Tibial nerve (tissue), 4 donors: ENCODE results near the gene AHCTF1. TPM values are rescaled to one million over a fixed set of nuclear protein-coding genes. Genes with fewer than 3 reads are reported as not detected.

Source experiments
- DNase-seq, 2 donors: peaks; one replicate each; pipeline ENCODE4 v3.0.0-alpha.2; 2019; ENCODE audit warnings: low spot score in 2 of 2
- H3K27ac ChIP-seq, 4 donors: fragments of 200-600 bp; sonication (generic) in 3 of 4; one replicate each; pipeline ENCODE4 v1.5.1; 2017 to 2019; ENCODE audit warnings: mild to moderate bottlenecking in 1 of 4
- H3K27me3 ChIP-seq, 2 donors: fragments of 200-600 bp; sonication (generic) in 1 of 2; one replicate each; pipeline versions ENCODE4 v1.5.1 to v1.6.0; 2017 to 2019
- H3K36me3 ChIP-seq, 3 donors: fragments of 200-600 bp; sonication (generic); one replicate each; pipeline ENCODE4 v1.5.1; 2018 to 2019
- H3K4me1 ChIP-seq, 4 donors: fragments of 200-600 bp; sonication (generic) in 3 of 4; one replicate each; pipeline ENCODE4 v1.5.1; 2017 to 2019
- H3K4me3 ChIP-seq, 4 donors: fragments of 200-600 bp; sonication (generic) in 3 of 4; one replicate each; pipeline ENCODE4 v1.5.1; 2017 to 2019; ENCODE audit warnings: mild to moderate bottlenecking in 1 of 4, moderate library complexity in 1 of 4
- H3K9me3 ChIP-seq, 4 donors: fragments of 200-600 bp; sonication (generic) in 3 of 4; one replicate each; pipeline ENCODE4 v1.5.1; 2017 to 2019
- CTCF ChIP-seq, 5 experiments: fragments of 200-600 bp in 3 of 5; fragments of 450-650 bp in 2 of 5; sonication (generic) in 3 of 5; IDR thresholded peaks; one replicate each; pipeline ENCODE4 v1.5.1; 2016 to 2019; ENCODE audit warnings: antibody characterized with exemption in 5 of 5, mild to moderate bottlenecking in 3 of 5, moderate library complexity in 2 of 5
- EP300 ChIP-seq, 2 donors: sonication (generic); formaldehyde crosslinking; IDR thresholded peaks; one replicate each; pipeline ENCODE4 v1.6.1; 2017; ENCODE audit warnings: antibody characterized with exemption in 2 of 2, mild to moderate bottlenecking in 1 of 2
- POLR2A ChIP-seq, 2 donors: fragments of 450-650 bp; IDR thresholded peaks; one replicate each; pipeline ENCODE4 v1.6.1; 2017; ENCODE audit warnings: antibody characterized with exemption in 2 of 2, mild to moderate bottlenecking in 2 of 2, moderate library complexity in 2 of 2
- WGBS, 2 donors: methylation state at CpG; one replicate each; pipeline ENCODE4 v1.1.5; 2018; 5-methylcytosine and 5-hydroxymethylcytosine counted together
- total RNA-seq, 4 donors: library from RNA; depleted of rRNA; stranded (reverse); fragments of >200 nt; gene quantifications; one replicate each; pipeline ENCODE4 v1.1.0, GENCODE V29; 2016

AHCTF1 gene
- total RNA-seq, 4 donors from 2014 or later, result 41.2 to 67.1 (median 45.6) TPM

GRCh38 chr1:246795906-246796694 lies 135.6 kb downstream of the AHCTF1 start:
- no peaks in the 10 kb centered on the region for H3K36me3 ChIP-seq
- peaks cover 0 to 8% (median 0%) of the 10 kb centered on the region in 4 donors for H3K4me1 ChIP-seq
- no peak overlapping the region for H3K4me3 ChIP-seq
- peaks cover 0 to 21% of the 10 kb centered on the region in 2 donors for H3K27me3 ChIP-seq
- no peak for DNase-seq
- no peaks in the 10 kb centered on the region for H3K9me3 ChIP-seq
- 90 to 91% methylated on average over 30 of the region's 30 CpGs for WGBS, 2 donors
- H3K27ac ChIP-seq, result no peak overlapping the region
- no peak for TF ChIP-seq CTCF (IDR thresholded peaks at IDR 0.05)
- no peak for TF ChIP-seq POLR2A (IDR thresholded peaks at IDR 0.05)
- no peak for TF ChIP-seq EP300 (IDR thresholded peaks at IDR 0.05)

- Histone ChIP-seq H3K4me3 (no peak overlapping the region), H3K9me3 (no peaks in the 10 kb centered on the region), H3K27ac (no peak overlapping the region), H3K36me3 (no peaks in the 10 kb centered on the region), H3K4me1 (peaks cover 0 to 8% (median 0%) of the 10 kb centered on the region in 4 donors), H3K27me3 (peaks cover 0 to 30% of the 10 kb centered on the region in 2 donors)
- no peak for TF ChIP-seq POLR2A (IDR thresholded peaks at IDR 0.05)
- TF ChIP-seq CTCF (IDR thresholded peaks at IDR 0.05), result no peak
- no peak for TF ChIP-seq EP300 (IDR thresholded peaks at IDR 0.05)
- WGBS, 2 donors, result 67 to 71% methylated on average over 20 to 27 of the region's 27 CpGs
- no peak for DNase-seq
Observed at GRCh38 chr1:246794828-246795671, 136.7 kb downstream of the AHCTF1 start.

GRCh38 chr1:246794048-246794827 lies 137.5 kb downstream of the AHCTF1 start:
- H3K4me1 ChIP-seq, result peaks cover 0 to 14% (median under 1%) of the 10 kb centered on the region in 4 donors
- 28 to 29% methylated on average over 17 of the region's 18 CpGs for WGBS, 2 donors
- no peaks in the 10 kb centered on the region for H3K36me3 ChIP-seq
- H3K9me3 ChIP-seq, result no peaks in the 10 kb centered on the region
- TF ChIP-seq EP300 (IDR thresholded peaks at IDR 0.05) (no peak), CTCF (IDR thresholded peaks at IDR 0.05) (no peak), POLR2A (IDR thresholded peaks at IDR 0.05) (no peak)
- H3K27ac ChIP-seq, result no peak overlapping the region
- H3K4me3 ChIP-seq, result no peak overlapping the region
- H3K27me3 ChIP-seq, result peaks cover 0 to 33% of the 10 kb centered on the region in 2 donors
- no peak for DNase-seq

- WGBS, 2 donors, result 31 to 32% methylated on average over 6 of the region's 6 CpGs
Observed at GRCh38 chr1:246793356-246793896, 138.3 kb downstream of the AHCTF1 start.

More at GRCh38 chr1:246793356-246793896, 138.3 kb downstream of the AHCTF1 start:
- Histone ChIP-seq H3K4me3 (no peak overlapping the region), H3K4me1 (peaks cover 0 to 22% (median 3%) of the 10 kb centered on the region in 4 donors), H3K27ac (no peak overlapping the region), H3K9me3 (no peaks in the 10 kb centered on the region), H3K36me3 (no peaks in the 10 kb centered on the region), H3K27me3 (peaks cover 0 to 39% of the 10 kb centered on the region in 2 donors)
- no peak for TF ChIP-seq CTCF (IDR thresholded peaks at IDR 0.05)
- no peak for TF ChIP-seq POLR2A (IDR thresholded peaks at IDR 0.05)
- TF ChIP-seq EP300 (IDR thresholded peaks at IDR 0.05), result no peak
- DNase-seq, result no peak
